ENCODE results near the gene ACOT11. TPM values are rescaled to one million over a fixed set of nuclear protein-coding genes. Genes with fewer than 3 reads are reported as not detected.

Gene ACOT11
- polyA plus RNA-seq, 1 of the 3 experiments (the other 2 are of a cell fraction), result 6.9 TPM

GRCh38 chr1:54517496-54517895, 30.5 kb upstream of the ACOT11 start:
- Histone ChIP-seq H3K27ac (ENCODE audit: low read depth in 2 of 2, low read length in 1 of 2) (no peak overlapping the region), H3K9me2 (no peaks in the 10 kb centered on the region), H3K36me3 (replicated peaks in 1 of 2; ENCODE audit: control insufficient read depth in 1 of 2, insufficient read depth in 2 of 2, low read length in 1 of 2) (no peaks in the 10 kb centered on the region), H3K4me2 (no peak overlapping the region), H3K9ac (no peak overlapping the region), H3F3A (replicated peaks; ENCODE audit: insufficient read depth) (no peaks in the 10 kb centered on the region), H3K4me1 (ENCODE audit: control insufficient read depth in 1 of 2, insufficient read depth in 2 of 2, low read depth in 1 of 2, low read length in 1 of 2) (peaks cover 4 to 7% of the 10 kb centered on the region in 2 experiments; a peak in 1 of 4 replicates), H3K79me2 (ENCODE audit: insufficient read depth) (no peaks in the 10 kb centered on the region), H3K9me3 (no peaks in the 10 kb centered on the region), H3K4me3 (ENCODE audit: low read depth in 2 of 2, low read length in 1 of 2) (no peak overlapping the region), H3K27me3 (ENCODE audit: insufficient read depth) (no peaks in the 10 kb centered on the region), H4K20me1 (ENCODE audit: insufficient read depth) (no peaks in the 10 kb centered on the region), H2AFZ (ENCODE audit: low read depth) (no peak overlapping the region)
- ChIA-PET POLR2A (no interaction called here), CTCF (interaction anchor here (1.3 to 1.4 kb wide), 2 partner anchors 18 to 28 kb away, joined by 3 to 7 read pairs; no protein-coding TSS in a partner anchor)
- TF ChIP-seq MXI1 (IDR thresholded peaks at IDR 0.05; ENCODE audit: low read depth, low read length) (no peak), MEF2A (IDR thresholded peaks at IDR 0.05; ENCODE audit: borderline replicate concordance, low read depth) (no peak), TAF1 (IDR thresholded peaks at IDR 0.05; ENCODE audit: borderline replicate concordance, low read depth, low read length) (no peak)
- 91% methylated on average over 4 of the region's 9 CpGs for WGBS (ENCODE audit: low lambda C conversion rate)
- no peak for DNase-seq

GRCh38 chr1:54518489-54518888, 29.5 kb upstream of the ACOT11 start:
- Histone ChIP-seq H3K36me3 (replicated peaks in 1 of 2; ENCODE audit: control insufficient read depth in 1 of 2, insufficient read depth in 2 of 2, low read length in 1 of 2) (no peaks in the 10 kb centered on the region), H3K27ac (ENCODE audit: low read depth in 2 of 2, low read length in 1 of 2) (no peak overlapping the region), H3K27me3 (ENCODE audit: insufficient read depth) (no peaks in the 10 kb centered on the region), H3K9me2 (no peaks in the 10 kb centered on the region), H4K20me1 (ENCODE audit: insufficient read depth) (no peaks in the 10 kb centered on the region), H3K4me1 (ENCODE audit: control insufficient read depth in 1 of 2, insufficient read depth in 2 of 2, low read depth in 1 of 2, low read length in 1 of 2) (peaks cover 4 to 7% of the 10 kb centered on the region in 2 experiments; a peak in 1 of 4 replicates), H3F3A (replicated peaks; ENCODE audit: insufficient read depth) (no peaks in the 10 kb centered on the region), H3K79me2 (ENCODE audit: insufficient read depth) (no peaks in the 10 kb centered on the region), H3K9ac (no peak overlapping the region), H3K4me3 (ENCODE audit: low read depth in 2 of 2, low read length in 1 of 2) (no peak overlapping the region), H2AFZ (ENCODE audit: low read depth) (no peak overlapping the region), H3K9me3 (no peaks in the 10 kb centered on the region), H3K4me2 (no peak overlapping the region)
- WGBS (ENCODE audit: low lambda C conversion rate), result 71% methylated on average over 2 of the region's 2 CpGs
- POLR2A ChIA-PET, result no interaction called here
- no peak for DNase-seq
- TF ChIP-seq MAX (IDR thresholded peaks at IDR 0.05; ENCODE audit: low read depth) (no peak), REST (IDR thresholded peaks at IDR 0.05; ENCODE audit: low read depth, low read length) (no peak), RCOR1 (IDR thresholded peaks at IDR 0.05; ENCODE audit: low read length) (no peak), RXRA (IDR thresholded peaks at IDR 0.05; ENCODE audit: borderline replicate concordance, low read depth) (no peak), FOXJ3 (CRISPR knock-in tag; IDR thresholded peaks at IDR 0.05) (no peak)
- CTCF ChIA-PET, result interaction anchor here (1.3 to 1.4 kb wide), 2 partner anchors 19 to 29 kb away, joined by 3 to 7 read pairs; no protein-coding TSS in a partner anchor
